Panc1 (cell line): ENCODE data around the gene BCO2. TPM values are rescaled to one million over a fixed set of nuclear protein-coding genes. Genes with fewer than 3 reads are reported as not detected.

Experiments
- ATAC-seq: fragments of 200-7000 bp; cut with Tn5 transposase; 2 replicates; pipeline ENCODE4 v1.9.1; 2020; ENCODE audit warnings: mild to moderate bottlenecking, moderate library complexity
- BruUV-seq: library from RNA; stranded (reverse); fragments of 400-500 nt; replicated peaks from 2 replicates; lab custom pipeline; 2021; lab: Mats Ljungman, UMichigan
- CTCF ChIA-PET: fragments of 300-600 bp; sonication (Branson Sonifier 250); formaldehyde crosslinking; loops from one replicate; lab custom pipeline; 2022; ENCODE audit warnings: antibody characterized with exemption; lab: Charles Lee
- POLR2A ChIA-PET: fragments of 300-600 bp; sonication (Branson Sonifier 250); formaldehyde crosslinking; loops from one replicate; lab custom pipeline; 2022; ENCODE audit warnings: antibody characterized with exemption; lab: Charles Lee
- DNase-seq: peaks from one replicate; pipeline ENCODE4 v3.0.0-alpha.2; 2010; ENCODE audit warnings: low read depth, low spot score
- H3K27ac ChIP-seq: 2 replicates; pipeline ENCODE4 v1.5.1; 2011; ENCODE audit warnings: mild to moderate bottlenecking, low read length, inconsistent platforms
- H3K27me3 ChIP-seq: fragments of 200-500 bp; sonication (Bioruptor generic); 2 replicates; pipeline ENCODE4 v1.6.0; 2014; ENCODE audit warnings: low read length, inconsistent platforms; ENCODE audit not compliant: control insufficient read depth, insufficient read depth
- H3K36me3 ChIP-seq: fragments of 200-500 bp; sonication (Bioruptor generic); 2 replicates; pipeline ENCODE4 v1.5.1; 2014; ENCODE audit warnings: inconsistent platforms, mild to moderate bottlenecking, low read length, moderate library complexity; ENCODE audit not compliant: control insufficient read depth, insufficient read depth
- H3K4me1 ChIP-seq: 2 replicates; pipeline ENCODE4 v1.5.1; 2011; ENCODE audit warnings: inconsistent platforms, mild to moderate bottlenecking, low read length, moderate library complexity; ENCODE audit not compliant: control insufficient read depth, insufficient read depth
- H3K4me3 ChIP-seq, 2 experiments: 2 replicates each; pipeline ENCODE4 v1.5.1; 2011 to 2012; ENCODE audit warnings: low read depth in 2 of 2, low read length in 2 of 2, mild to moderate bottlenecking in 2 of 2, inconsistent platforms in 1 of 2, moderate library complexity in 1 of 2
- H3K9me3 ChIP-seq: fragments of 200-500 bp; sonication (Bioruptor generic); 2 replicates; pipeline ENCODE4 v1.5.1; 2014; ENCODE audit warnings: low read depth, mild to moderate bottlenecking, inconsistent platforms, low read length, moderate library complexity; ENCODE audit not compliant: control insufficient read depth, insufficient read depth
- POLR2AphosphoS5 ChIP-seq: IDR thresholded peaks from 2 replicates; pipeline ENCODE4 v1.6.1; 2012; ENCODE audit warnings: mild to moderate bottlenecking, low read depth, low read length, moderate library complexity
- SIN3A ChIP-seq: IDR thresholded peaks from 2 replicates; pipeline ENCODE4 v1.6.1; 2012; ENCODE audit warnings: low read depth, mild to moderate bottlenecking, low read length, moderate library complexity, borderline replicate concordance; ENCODE audit not compliant: insufficient read depth
- TCF7L2 ChIP-seq: IDR thresholded peaks from 2 replicates; pipeline ENCODE4 v1.6.1; 2011; ENCODE audit warnings: mild to moderate bottlenecking, low read depth, low read length, inconsistent platforms
- in situ Hi-C: cut with HindIII; loops from 2 replicates; pipeline ENCODE4 v1.10.0; 2016; ENCODE audit warnings: low sequenced_read_pairs, low pct_unique_long_range_greater_than_20kb
- intact Hi-C: fragments of 100-400 bp; cut with micrococcal nuclease; formaldehyde crosslinking; loops from one replicate; pipeline ENCODE4 v1.10.0; 2022; ENCODE audit not compliant: unreplicated experiment
- total RNA-seq: library from RNA; stranded (reverse); gene quantifications from one replicate; pipeline ENCODE4 v1.2.1, GENCODE V29; 2021; ENCODE audit not compliant: unreplicated experiment
- TF ChIP-seq, protein P1 (sequence below): fragments of 450-650 bp; IDR thresholded peaks from 2 replicates; pipeline ENCODE4 v1.5.1; 2017; ENCODE audit warnings: mild to moderate bottlenecking
- TF ChIP-seq, protein P2 (sequence below), 2 experiments: IDR thresholded peaks; 2 replicates each; pipeline ENCODE4 v1.6.1; 2011 to 2012; ENCODE audit warnings: low read depth in 2 of 2, control low read depth in 1 of 2, low read length in 1 of 2, mild to moderate bottlenecking in 1 of 2, moderate library complexity in 1 of 2; ENCODE audit not compliant: insufficient read depth in 1 of 2

BCO2 gene
- total RNA-seq, 1 experiment from 2014 or later, result 2.5 TPM

DNA sequence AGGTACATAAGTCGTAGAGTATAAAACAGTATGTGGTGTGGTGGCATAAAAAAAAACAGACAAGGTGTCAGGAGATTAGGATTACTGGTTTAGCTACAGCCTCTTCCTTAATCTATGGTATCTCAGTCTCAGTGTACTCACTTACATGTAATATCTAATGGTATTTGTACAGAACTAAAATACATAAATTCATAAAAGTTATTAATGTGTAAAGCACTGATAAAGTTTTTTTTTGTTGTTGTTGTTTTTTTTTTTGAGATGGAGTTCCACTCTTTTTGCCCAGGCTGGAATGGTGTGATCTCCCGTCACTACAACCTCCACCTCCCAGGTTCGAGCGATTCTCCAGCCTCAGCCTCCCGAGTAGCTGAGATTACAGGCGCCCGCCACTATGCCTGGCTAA is 53.8 kb downstream of the BCO2 start:
- no peak for TF ChIP-seq POLR2AphosphoS5
- TF ChIP-seq, protein P1, sequence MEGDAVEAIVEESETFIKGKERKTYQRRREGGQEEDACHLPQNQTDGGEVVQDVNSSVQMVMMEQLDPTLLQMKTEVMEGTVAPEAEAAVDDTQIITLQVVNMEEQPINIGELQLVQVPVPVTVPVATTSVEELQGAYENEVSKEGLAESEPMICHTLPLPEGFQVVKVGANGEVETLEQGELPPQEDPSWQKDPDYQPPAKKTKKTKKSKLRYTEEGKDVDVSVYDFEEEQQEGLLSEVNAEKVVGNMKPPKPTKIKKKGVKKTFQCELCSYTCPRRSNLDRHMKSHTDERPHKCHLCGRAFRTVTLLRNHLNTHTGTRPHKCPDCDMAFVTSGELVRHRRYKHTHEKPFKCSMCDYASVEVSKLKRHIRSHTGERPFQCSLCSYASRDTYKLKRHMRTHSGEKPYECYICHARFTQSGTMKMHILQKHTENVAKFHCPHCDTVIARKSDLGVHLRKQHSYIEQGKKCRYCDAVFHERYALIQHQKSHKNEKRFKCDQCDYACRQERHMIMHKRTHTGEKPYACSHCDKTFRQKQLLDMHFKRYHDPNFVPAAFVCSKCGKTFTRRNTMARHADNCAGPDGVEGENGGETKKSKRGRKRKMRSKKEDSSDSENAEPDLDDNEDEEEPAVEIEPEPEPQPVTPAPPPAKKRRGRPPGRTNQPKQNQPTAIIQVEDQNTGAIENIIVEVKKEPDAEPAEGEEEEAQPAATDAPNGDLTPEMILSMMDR, result no peak
- no peak for TF ChIP-seq TCF7L2
- TF ChIP-seq, protein P2, sequence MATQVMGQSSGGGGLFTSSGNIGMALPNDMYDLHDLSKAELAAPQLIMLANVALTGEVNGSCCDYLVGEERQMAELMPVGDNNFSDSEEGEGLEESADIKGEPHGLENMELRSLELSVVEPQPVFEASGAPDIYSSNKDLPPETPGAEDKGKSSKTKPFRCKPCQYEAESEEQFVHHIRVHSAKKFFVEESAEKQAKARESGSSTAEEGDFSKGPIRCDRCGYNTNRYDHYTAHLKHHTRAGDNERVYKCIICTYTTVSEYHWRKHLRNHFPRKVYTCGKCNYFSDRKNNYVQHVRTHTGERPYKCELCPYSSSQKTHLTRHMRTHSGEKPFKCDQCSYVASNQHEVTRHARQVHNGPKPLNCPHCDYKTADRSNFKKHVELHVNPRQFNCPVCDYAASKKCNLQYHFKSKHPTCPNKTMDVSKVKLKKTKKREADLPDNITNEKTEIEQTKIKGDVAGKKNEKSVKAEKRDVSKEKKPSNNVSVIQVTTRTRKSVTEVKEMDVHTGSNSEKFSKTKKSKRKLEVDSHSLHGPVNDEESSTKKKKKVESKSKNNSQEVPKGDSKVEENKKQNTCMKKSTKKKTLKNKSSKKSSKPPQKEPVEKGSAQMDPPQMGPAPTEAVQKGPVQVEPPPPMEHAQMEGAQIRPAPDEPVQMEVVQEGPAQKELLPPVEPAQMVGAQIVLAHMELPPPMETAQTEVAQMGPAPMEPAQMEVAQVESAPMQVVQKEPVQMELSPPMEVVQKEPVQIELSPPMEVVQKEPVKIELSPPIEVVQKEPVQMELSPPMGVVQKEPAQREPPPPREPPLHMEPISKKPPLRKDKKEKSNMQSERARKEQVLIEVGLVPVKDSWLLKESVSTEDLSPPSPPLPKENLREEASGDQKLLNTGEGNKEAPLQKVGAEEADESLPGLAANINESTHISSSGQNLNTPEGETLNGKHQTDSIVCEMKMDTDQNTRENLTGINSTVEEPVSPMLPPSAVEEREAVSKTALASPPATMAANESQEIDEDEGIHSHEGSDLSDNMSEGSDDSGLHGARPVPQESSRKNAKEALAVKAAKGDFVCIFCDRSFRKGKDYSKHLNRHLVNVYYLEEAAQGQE (IDR thresholded peaks at IDR 0.05; ENCODE audit: insufficient read depth in 1 of 2, low read depth in 2 of 2, low read length in 1 of 2), result no peak
- TF ChIP-seq SIN3A, result no peak
- no TSS peak for BruUV-seq
- H3K4me3 ChIP-seq, result no peak overlapping the region
- no peak for DNase-seq
- POLR2A ChIA-PET, result no interaction called here
- no peaks in the 10 kb centered on the region for H3K27me3 ChIP-seq
- ATAC-seq, result no peak
- H3K27ac ChIP-seq, result no peak overlapping the region
- in situ Hi-C loops, result no loop called here
- H3K4me1 ChIP-seq, result peaks cover 7% of the 10 kb centered on the region
- CTCF ChIA-PET, result no interaction called here
- H3K9me3 ChIP-seq, result no peaks in the 10 kb centered on the region
- peaks cover 10% of the 10 kb centered on the region for H3K36me3 ChIP-seq
- intact Hi-C loops, result loop anchor here (10.0 kb wide), 1 partner anchor 1056 kb away; no protein-coding TSS in a partner anchor

DNA sequence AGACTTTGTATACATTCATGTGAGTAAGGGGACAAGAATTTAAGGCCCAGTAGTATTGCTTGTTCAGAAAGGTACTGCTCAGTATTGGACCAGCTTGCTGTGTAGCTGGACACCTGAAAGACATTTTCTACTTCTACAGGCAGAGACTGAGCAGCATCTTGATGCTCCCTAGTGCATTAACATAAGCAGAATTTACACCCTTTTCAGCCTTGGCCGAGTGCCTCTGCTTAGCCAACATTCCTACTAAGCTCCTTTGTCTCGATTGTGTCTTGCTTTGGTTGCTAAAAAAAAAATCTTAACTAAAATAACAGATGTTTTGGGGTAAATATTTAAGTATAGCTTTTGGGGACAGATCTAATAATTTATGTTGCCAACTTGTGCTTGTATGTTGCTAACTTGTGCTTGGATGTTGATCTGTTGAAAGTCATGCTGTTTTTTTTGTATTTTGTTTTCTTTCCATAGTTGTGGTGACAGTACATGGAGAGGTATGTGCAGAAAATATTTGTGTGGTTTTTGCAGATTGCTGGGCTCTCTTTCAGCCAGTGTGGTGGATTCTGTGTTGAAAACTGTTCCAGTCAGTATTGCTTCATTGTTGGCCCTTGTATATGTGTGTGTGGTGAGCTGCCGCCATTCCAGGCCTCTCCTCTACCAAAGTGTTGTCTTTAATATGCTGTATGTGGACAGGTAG is 54.6 kb downstream of the BCO2 start:
- Histone ChIP-seq H3K36me3 (peaks cover 15% of the 10 kb centered on the region), H3K27ac (no peak overlapping the region), H3K4me1 (peaks cover 7% of the 10 kb centered on the region), H3K9me3 (no peaks in the 10 kb centered on the region), H3K27me3 (no peaks in the 10 kb centered on the region), H3K4me3 (no peak overlapping the region)
- in situ Hi-C loops, result no loop called here
- TF ChIP-seq, protein P2 (IDR thresholded peaks at IDR 0.05; ENCODE audit: insufficient read depth in 1 of 2, low read depth in 2 of 2, low read length in 1 of 2), result no peak
- TF ChIP-seq TCF7L2 (no peak), SIN3A (no peak), POLR2AphosphoS5 (no peak)
- TF ChIP-seq, protein P1, result no peak
- POLR2A ChIA-PET, result interaction anchor here (0.6 kb wide), 1 partner anchor 334 kb away, joined by 3 read pairs; no protein-coding TSS in a partner anchor
- DNase-seq, result no peak
- BruUV-seq, result no TSS peak
- CTCF ChIA-PET, result no interaction called here
- ATAC-seq, result no peak
- intact Hi-C loops, result loop anchor here (10.0 kb wide), 1 partner anchor 1055 kb away; no protein-coding TSS in a partner anchor
